Skeletal muscle tissue (tissue), 4 donors: ENCODE measurements around the gene MRPL39. TPM values are rescaled to one million over a fixed set of nuclear protein-coding genes. Genes with fewer than 3 reads are reported as not detected.
A peak's percentile ranks its signal among the peaks of the same experiment; 100 is the strongest.

Source experiments
- H3K27ac ChIP-seq: one replicate; pipeline ENCODE4 v1.7.0; 2013; ENCODE audit warnings: mild to moderate bottlenecking, low read depth, low read length, inconsistent platforms
- H3K27me3 ChIP-seq, 3 donors: one replicate each; pipeline ENCODE4 v1.7.0; 2013; ENCODE audit warnings: low read length in 3 of 3; ENCODE audit not compliant: control insufficient read depth in 3 of 3, insufficient read depth in 3 of 3
- H3K36me3 ChIP-seq, 3 donors: one replicate each; pipeline ENCODE4 v1.7.0; 2013; ENCODE audit warnings: low read length in 3 of 3; ENCODE audit not compliant: control insufficient read depth in 3 of 3, insufficient read depth in 3 of 3
- H3K4me1 ChIP-seq, 3 donors: one replicate each; pipeline ENCODE4 v1.7.0; 2013; ENCODE audit warnings: low read length in 3 of 3, mild to moderate bottlenecking in 3 of 3; ENCODE audit not compliant: control insufficient read depth in 3 of 3, insufficient read depth in 3 of 3
- H3K4me3 ChIP-seq, 3 donors: one replicate each; pipeline ENCODE4 v1.7.0; 2013; ENCODE audit warnings: low read length in 3 of 3
- H3K9ac ChIP-seq, 3 donors: one replicate each; pipeline ENCODE4 v1.7.0; 2013; ENCODE audit warnings: low read length in 3 of 3, mild to moderate bottlenecking in 3 of 3, moderate library complexity in 2 of 3, low read depth in 1 of 3
- H3K9me3 ChIP-seq, 3 donors: one replicate each; pipeline ENCODE4 v1.7.0; 2013; ENCODE audit warnings: low read length in 3 of 3; ENCODE audit not compliant: control insufficient read depth in 3 of 3
- total RNA-seq: library from RNA; depleted of rRNA; stranded (reverse); fragments of >200 nt; gene quantifications from one replicate; pipeline ENCODE4 v1.2.3, GENCODE V29; 2014
- donor health status: Osteomylitis.

MRPL39 gene
- total RNA-seq, 1 donor from 2014 or later: 33.4 TPM

DNA sequence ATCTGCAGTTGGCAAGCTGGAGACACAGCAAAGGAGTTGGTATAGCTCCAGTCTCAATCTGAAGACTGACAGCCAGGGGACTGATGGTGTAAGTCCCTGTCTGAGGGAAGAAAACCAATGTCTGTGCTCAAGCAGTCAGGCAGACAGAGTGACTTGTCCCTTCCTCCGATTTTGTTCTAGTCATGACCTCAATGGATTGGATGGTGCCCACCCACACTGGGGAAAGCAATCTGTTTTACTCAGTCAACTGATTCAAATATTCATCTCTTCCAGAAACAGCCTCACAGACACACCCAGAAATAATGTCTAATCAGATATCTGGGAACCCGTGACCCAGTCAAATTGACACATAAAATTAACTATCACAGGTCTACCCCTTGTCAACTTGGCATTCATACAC is 11.9 kb upstream of the MRPL39 start:
- H3K9ac ChIP-seq: no peak overlapping the region
- H3K27me3 ChIP-seq: no peaks in the 10 kb centered on the region
- no peaks in the 10 kb centered on the region for H3K36me3 ChIP-seq
- H3K4me1 ChIP-seq: peaks cover 0 to 7% (median 2%) of the 10 kb centered on the region in 3 donors
- no peaks in the 10 kb centered on the region for H3K9me3 ChIP-seq
- no peak overlapping the region for H3K4me3 ChIP-seq
- H3K27ac ChIP-seq: no peak overlapping the region

DNA sequence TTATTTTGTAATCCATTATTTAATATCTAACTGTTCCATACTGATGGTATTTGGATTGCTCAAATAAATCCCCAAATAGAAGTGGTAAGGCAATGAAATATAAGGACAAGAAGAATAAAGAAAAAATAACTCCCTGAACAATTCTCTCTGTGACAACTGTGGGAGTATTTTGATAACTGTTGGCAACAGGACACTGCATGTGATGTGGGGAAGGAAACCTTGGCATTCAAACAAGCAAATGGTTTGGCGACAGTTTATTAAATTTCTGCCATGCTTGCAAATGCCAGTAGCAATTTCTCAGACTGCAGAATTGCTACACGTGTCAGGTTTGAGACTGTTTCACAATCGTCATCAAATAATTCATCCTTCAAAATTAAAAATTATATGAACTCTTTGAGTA is 8.6 kb upstream of the MRPL39 start:
- Histone ChIP-seq H3K36me3 (no peaks in the 10 kb centered on the region), H3K4me3 (no peak overlapping the region), H3K9ac (peak overlapping the region in 1 of 3 donors; percentile 24), H3K27ac (no peak overlapping the region), H3K4me1 (peaks cover 0 to 7% (median 2%) of the 10 kb centered on the region in 3 donors), H3K9me3 (no peaks in the 10 kb centered on the region), H3K27me3 (no peaks in the 10 kb centered on the region)

DNA sequence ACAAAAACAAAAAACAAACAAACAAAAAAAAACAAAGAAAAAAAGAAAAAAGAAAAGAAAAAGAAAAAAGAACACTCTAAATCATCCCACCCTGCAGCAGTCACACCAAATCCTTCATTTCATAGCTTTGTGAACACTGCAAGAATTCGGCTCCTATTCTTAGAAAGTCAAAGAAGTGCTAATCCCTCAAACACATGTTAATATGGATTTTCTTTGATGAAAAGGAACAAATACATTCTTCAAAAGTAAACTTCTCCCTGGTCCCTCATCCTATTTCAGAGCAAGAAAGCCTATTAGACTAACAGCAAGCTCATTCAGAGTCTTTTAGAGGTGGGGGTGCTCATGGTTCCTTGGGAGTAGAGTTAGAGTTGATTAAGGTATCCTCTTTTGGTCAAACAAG is 7.2 kb upstream of the MRPL39 start:
- peaks cover 0 to 7% (median 2%) of the 10 kb centered on the region in 3 donors for H3K4me1 ChIP-seq
- no peaks in the 10 kb centered on the region for H3K36me3 ChIP-seq
- no peaks in the 10 kb centered on the region for H3K9me3 ChIP-seq
- H3K27ac ChIP-seq: no peak overlapping the region
- no peak overlapping the region for H3K4me3 ChIP-seq
- H3K27me3 ChIP-seq: no peaks in the 10 kb centered on the region
- H3K9ac ChIP-seq: no peak overlapping the region

DNA sequence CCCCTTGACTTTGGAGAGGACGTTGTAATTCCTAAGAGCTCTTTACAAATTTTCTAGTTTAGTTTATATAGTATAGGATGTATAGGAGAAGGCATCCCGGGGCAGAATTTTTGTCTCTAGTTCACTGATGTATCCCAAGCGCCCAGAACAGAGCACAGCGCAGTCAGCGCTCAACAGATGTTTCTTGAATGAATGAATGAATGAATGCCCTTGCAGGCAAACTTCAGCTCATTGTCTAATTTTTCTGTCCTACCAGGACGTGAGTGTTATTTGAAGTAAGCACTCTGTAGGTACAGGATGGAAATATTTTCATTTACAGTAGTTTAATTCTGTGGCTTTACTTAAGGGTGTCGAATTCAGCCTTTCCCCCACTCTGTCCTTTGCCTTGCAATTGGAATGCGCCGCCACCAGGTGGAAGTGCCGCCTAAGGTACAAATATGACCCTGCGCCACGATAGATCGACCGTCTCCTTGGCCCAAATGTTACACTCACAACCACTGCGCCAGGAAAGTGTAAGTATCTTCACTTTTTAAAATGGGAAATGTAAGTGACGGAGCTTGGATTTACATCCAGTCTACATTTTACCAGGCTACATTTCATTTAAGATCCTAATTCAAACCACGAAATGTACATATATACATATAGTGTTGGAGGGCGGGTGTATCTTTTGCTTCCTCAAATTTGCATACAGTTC is 910 bp upstream of the MRPL39 start:
- Histone ChIP-seq H3K4me1 (peaks cover 21 to 27% (median 21%) of the 10 kb centered on the region in 3 donors), H3K36me3 (peaks cover 9 to 19% (median 11%) of the 10 kb centered on the region in 3 donors), H3K4me3 (peak overlapping the region; percentile 90 to 97 (median 92)), H3K9ac (peak overlapping the region; percentile 47 to 94 (median 54)), H3K27ac (no peak overlapping the region), H3K9me3 (no peaks in the 10 kb centered on the region), H3K27me3 (no peaks in the 10 kb centered on the region)

DNA sequence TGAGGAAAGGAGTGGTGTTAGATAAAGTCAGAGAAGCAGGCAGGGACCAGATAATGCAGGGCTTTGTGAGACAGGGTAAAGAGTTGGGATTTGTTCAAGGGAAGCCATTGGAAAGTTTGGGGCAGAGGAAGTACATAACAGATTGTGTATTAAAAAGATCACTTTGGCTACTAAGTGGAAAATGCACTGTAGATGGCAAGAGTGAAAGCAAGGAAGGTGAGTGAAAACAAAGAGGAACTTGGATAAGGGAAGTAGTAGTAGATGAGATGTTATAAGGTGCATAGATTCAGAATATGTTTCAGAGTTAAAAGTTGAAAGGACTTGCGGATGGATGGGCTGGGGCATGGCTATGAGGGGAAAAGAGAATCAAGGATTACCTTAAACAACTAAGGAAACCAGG is 17.4 kb downstream of the MRPL39 start:
- Histone ChIP-seq H3K4me3 (no peak overlapping the region), H3K36me3 (peaks cover 11 to 54% (median 39%) of the 10 kb centered on the region in 3 donors), H3K9me3 (no peaks in the 10 kb centered on the region), H3K27me3 (no peaks in the 10 kb centered on the region), H3K4me1 (no peaks in the 10 kb centered on the region), H3K9ac (no peak overlapping the region), H3K27ac (no peak overlapping the region)

DNA sequence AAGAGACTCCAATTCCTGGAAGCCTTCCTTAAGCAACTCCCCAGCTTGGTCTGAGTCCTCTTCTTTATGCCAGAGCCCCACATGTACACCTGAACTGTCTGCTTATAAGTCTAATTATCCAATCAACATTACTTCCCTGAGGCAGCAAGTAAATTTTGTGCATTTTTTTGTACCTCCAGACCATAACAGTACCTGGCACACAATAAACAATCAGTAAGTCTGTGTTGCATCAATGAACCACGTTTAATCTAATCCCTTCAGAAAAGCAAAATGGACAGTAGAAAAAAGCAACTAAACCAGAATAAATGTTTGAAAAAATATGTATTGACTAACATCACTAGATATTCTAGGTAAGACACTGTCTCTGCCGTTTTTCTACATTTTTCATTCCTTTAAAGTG is 20.5 kb downstream of the MRPL39 start:
- H3K4me3 ChIP-seq: no peak overlapping the region
- no peaks in the 10 kb centered on the region for H3K4me1 ChIP-seq
- no peak overlapping the region for H3K27ac ChIP-seq

DNA sequence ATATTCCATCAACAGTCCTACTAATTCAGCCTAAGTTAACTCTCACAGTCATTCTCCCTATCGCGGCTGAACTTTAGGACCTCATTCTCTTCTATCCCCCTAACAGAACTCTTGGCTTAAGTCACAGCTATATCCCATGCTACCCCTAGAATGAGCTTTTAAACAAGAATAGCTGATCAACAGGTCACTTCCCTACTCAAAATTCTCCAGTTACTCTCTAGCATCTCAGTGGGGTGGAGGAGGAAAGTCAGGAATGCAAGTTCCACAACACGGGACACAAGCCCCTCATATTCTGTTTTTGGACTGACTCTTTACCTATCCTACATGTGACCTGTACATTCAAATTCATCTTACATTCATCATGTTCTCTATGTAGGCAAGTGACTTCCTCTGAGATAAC is 21.0 kb downstream of the MRPL39 start:
- no peaks in the 10 kb centered on the region for H3K9me3 ChIP-seq
- peaks cover 5 to 24% (median 20%) of the 10 kb centered on the region in 3 donors for H3K36me3 ChIP-seq
- no peaks in the 10 kb centered on the region for H3K4me1 ChIP-seq
- H3K4me3 ChIP-seq: no peak overlapping the region
- no peak overlapping the region for H3K27ac ChIP-seq
- H3K9ac ChIP-seq: no peak overlapping the region
- H3K27me3 ChIP-seq: no peaks in the 10 kb centered on the region

More for the DNA sequence above, 20.5 kb downstream of the MRPL39 start:
- Histone ChIP-seq H3K9me3 (no peaks in the 10 kb centered on the region), H3K36me3 (peaks cover 5 to 28% (median 23%) of the 10 kb centered on the region in 3 donors), H3K9ac (no peak overlapping the region), H3K27me3 (no peaks in the 10 kb centered on the region)

DNA sequence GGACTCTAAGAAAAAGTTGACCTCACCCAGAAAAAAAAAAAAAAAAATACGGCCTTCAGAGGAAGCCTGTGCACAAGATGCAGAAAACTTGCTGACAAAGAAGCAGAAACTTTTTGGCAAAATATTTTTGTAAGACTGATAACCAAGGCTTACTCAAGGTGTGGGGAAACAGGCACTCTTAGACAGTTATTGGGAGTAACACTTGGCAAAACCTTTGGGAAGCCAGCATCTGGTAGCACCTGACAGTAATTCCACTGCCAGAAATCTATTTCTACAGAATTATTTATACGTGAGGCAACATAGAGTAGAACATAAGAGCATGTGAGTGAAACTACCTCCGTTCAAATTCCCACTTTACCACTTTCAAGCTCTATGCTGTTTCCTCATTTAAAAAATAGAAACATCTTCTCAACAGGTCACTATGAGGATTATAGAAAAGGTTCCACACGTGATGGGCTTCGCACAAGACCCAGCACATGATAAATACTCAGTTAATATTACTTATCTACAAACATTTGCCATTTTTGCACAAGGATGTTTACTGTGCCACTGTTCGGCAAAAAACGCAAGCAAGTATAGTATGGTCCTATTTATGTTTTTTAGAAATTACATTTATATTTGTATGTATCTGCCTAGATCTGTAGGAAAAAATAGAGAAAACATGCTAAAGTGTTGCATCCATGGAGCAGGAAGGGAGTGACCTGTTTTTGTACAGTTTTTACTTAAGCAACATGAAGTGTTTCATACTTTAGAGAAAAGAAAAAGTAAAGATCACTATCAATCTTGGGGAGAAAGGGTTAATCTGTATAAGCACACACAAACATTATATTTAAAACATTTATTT is 22.2 kb downstream of the MRPL39 start:
- no peak overlapping the region for H3K9ac ChIP-seq
- no peak overlapping the region for H3K4me3 ChIP-seq
- no peaks in the 10 kb centered on the region for H3K27me3 ChIP-seq
- no peaks in the 10 kb centered on the region for H3K4me1 ChIP-seq
- peaks cover 4 to 22% (median 17%) of the 10 kb centered on the region in 3 donors for H3K36me3 ChIP-seq
- no peak overlapping the region for H3K27ac ChIP-seq
- H3K9me3 ChIP-seq: no peaks in the 10 kb centered on the region

DNA sequence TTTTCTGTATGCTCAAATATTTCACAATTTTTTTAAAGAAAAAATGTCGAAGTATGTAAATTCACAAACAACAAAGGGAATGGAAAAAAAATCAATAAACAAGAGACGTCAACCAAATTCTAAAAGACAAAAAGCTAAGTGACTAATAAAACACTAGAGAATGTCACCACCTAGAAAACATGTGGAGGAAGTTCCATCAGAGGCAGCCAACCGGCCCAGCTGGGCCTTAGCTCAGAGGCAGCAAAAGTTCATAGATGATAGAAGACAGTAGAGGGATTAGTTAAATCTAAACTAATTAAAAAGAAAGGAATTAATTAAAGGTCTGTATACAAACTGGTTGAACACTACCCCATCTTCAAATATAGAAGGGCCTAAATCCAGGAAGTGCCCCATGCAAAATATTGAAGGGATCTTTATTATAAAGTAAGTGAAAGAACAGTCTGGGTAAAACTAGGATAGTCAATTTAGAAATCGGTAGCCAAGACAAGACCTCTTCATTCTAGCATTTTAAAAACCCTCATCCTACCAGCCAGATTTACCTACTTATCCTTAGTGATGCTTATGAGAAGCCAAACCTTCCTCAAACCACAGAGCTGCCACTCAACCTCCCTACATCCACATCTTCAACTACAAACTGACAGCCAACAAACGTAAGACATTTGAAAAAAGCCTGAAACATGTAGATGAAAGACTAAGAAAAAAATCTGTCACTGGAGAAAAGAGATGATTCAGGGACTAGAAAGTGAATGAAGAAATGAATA is 23.7 kb downstream of the MRPL39 start:
- Histone ChIP-seq H3K36me3 (peaks cover 0 to 12% (median 9%) of the 10 kb centered on the region in 3 donors), H3K4me1 (no peaks in the 10 kb centered on the region), H3K9ac (no peak overlapping the region), H3K27me3 (no peaks in the 10 kb centered on the region), H3K9me3 (no peaks in the 10 kb centered on the region), H3K27ac (no peak overlapping the region), H3K4me3 (no peak overlapping the region)
